Central memory CD8-positive, alpha-beta T cell (primary cell): Measurements from ENCODE around the gene CASKIN1.
A peak's percentile ranks its signal among the peaks of the same experiment; 100 is the strongest.
"Not testable (repeated sequence)": the region's sequence is repeated elsewhere in the genome, so short reads cannot be mapped to it uniquely, and the experiment has no call there.

ENCODE experiments used
- ATAC-seq: fragments of 150-1000 bp; cut with Tn5 transposase; replicated peaks from 2 replicates; pipeline ENCODE4 v1.10.0; 2022; ENCODE audit warnings: mild to moderate bottlenecking, moderate FRiP score, moderate number of reproducible peaks; ENCODE audit not compliant: poor library complexity, severe bottlenecking; ENCODE audit errors: extremely low read depth
- DNase-seq, 2 donors: peaks; one replicate each; pipeline ENCODE4 v3.0.0; 2021; ENCODE audit warnings: low spot score in 2 of 2
- H3K27ac Mint-ChIP-seq: one replicate; pipeline ENCODE4 v1.8.0; 2022; ENCODE audit warnings: low read depth, mild to moderate bottlenecking, moderate library complexity, mixed read lengths
- H3K27me3 Mint-ChIP-seq: one replicate; pipeline ENCODE4 v1.8.0; 2022; ENCODE audit warnings: mixed read lengths
- H3K36me3 Mint-ChIP-seq: one replicate; pipeline ENCODE4 v1.8.0; 2022; ENCODE audit warnings: mild to moderate bottlenecking, moderate library complexity, mixed read lengths; ENCODE audit not compliant: insufficient read depth
- H3K4me1 Mint-ChIP-seq: one replicate; pipeline ENCODE4 v1.8.0; 2022; ENCODE audit warnings: mixed read lengths
- H3K4me3 Mint-ChIP-seq: one replicate; pipeline ENCODE4 v1.8.0; 2022; ENCODE audit warnings: mild to moderate bottlenecking, moderate library complexity, mixed read lengths
- H3K9me3 Mint-ChIP-seq: one replicate; pipeline ENCODE4 v1.8.0; 2022; ENCODE audit warnings: mixed read lengths

Gene CASKIN1

GRCh38 chr16:2196162-2196980 lies at the start of gene CASKIN1:
TSS of gene CASKIN1 (minus strand) at chr16:2196605. CDS start at chr16:2196432, 173 bp downstream.
- Mint-ChIP-seq H3K4me1 (no peaks in the 10 kb centered on the region), H3K9me3 (no peaks in the 10 kb centered on the region), H3K36me3 (peaks cover 1% of the 10 kb centered on the region), H3K4me3 (peak within 1 kb of the TSS; percentile 66), H3K27ac (no peak within 1 kb of the TSS), H3K27me3 (peaks cover 35% of the 10 kb centered on the region)
- no peak for DNase-seq
- ATAC-seq, result peak; percentile 27

GRCh38 chr16:2244926-2245795 lies 48.8 kb upstream of the CASKIN1 start:
- no peaks in the 10 kb centered on the region for H3K9me3 Mint-ChIP-seq
- no peak for DNase-seq
- no peaks in the 10 kb centered on the region for H3K4me1 Mint-ChIP-seq
- no peak overlapping the region for H3K27ac Mint-ChIP-seq
- no peak for ATAC-seq
- H3K4me3 Mint-ChIP-seq, result no peak overlapping the region
- H3K36me3 Mint-ChIP-seq, result peaks cover 4% of the 10 kb centered on the region
- no peaks in the 10 kb centered on the region for H3K27me3 Mint-ChIP-seq

GRCh38 chr16:2244301-2244700 lies 47.9 kb upstream of the CASKIN1 start:
- no peak overlapping the region for H3K27ac Mint-ChIP-seq
- no peak overlapping the region for H3K4me3 Mint-ChIP-seq
- ATAC-seq, result no peak
- H3K9me3 Mint-ChIP-seq, result no peaks in the 10 kb centered on the region
- no peaks in the 10 kb centered on the region for H3K27me3 Mint-ChIP-seq
- DNase-seq, result no peak
- H3K36me3 Mint-ChIP-seq, result peaks cover 5% of the 10 kb centered on the region
- H3K4me1 Mint-ChIP-seq, result no peaks in the 10 kb centered on the region

- Mint-ChIP-seq H3K4me1 (no peaks in the 10 kb centered on the region), H3K9me3 (no peaks in the 10 kb centered on the region), H3K4me3 (no peak overlapping the region), H3K36me3 (peaks cover 6% of the 10 kb centered on the region), H3K27me3 (no peaks in the 10 kb centered on the region), H3K27ac (no peak overlapping the region)
- DNase-seq, result no peak
- no peak for ATAC-seq
These were observed 47.4 kb upstream of the CASKIN1 start for GRCh38 chr16:2243781-2244180.

- H3K27ac Mint-ChIP-seq, result no peak overlapping the region
- peaks cover 6% of the 10 kb centered on the region for H3K36me3 Mint-ChIP-seq
- no peaks in the 10 kb centered on the region for H3K4me1 Mint-ChIP-seq
- H3K9me3 Mint-ChIP-seq, result no peaks in the 10 kb centered on the region
- H3K4me3 Mint-ChIP-seq, result no peak overlapping the region
- no peak for DNase-seq
- ATAC-seq, result no peak
- no peaks in the 10 kb centered on the region for H3K27me3 Mint-ChIP-seq
These were observed 46.7 kb upstream of the CASKIN1 start for GRCh38 chr16:2243031-2243528.

- no peaks in the 10 kb centered on the region for H3K4me1 Mint-ChIP-seq
- peaks cover 6% of the 10 kb centered on the region for H3K36me3 Mint-ChIP-seq
- no peaks in the 10 kb centered on the region for H3K27me3 Mint-ChIP-seq
- no peak overlapping the region for H3K4me3 Mint-ChIP-seq
- ATAC-seq (no peak), DNase-seq (no peak)
- no peaks in the 10 kb centered on the region for H3K9me3 Mint-ChIP-seq
- no peak overlapping the region for H3K27ac Mint-ChIP-seq
These were observed 46.2 kb upstream of the CASKIN1 start for GRCh38 chr16:2242598-2242997.

- ATAC-seq, H3K27me3 Mint-ChIP-seq, H3K4me1 Mint-ChIP-seq, H3K4me3 Mint-ChIP-seq, DNase-seq, H3K27ac Mint-ChIP-seq, H3K9me3 Mint-ChIP-seq, H3K36me3 Mint-ChIP-seq: not testable (repeated sequence)
These were observed 43.9 kb upstream of the CASKIN1 start for GRCh38 chr16:2240331-2240730.

GRCh38 chr16:2238838-2239675 lies 42.7 kb upstream of the CASKIN1 start:
- Mint-ChIP-seq H3K27ac (no peak overlapping the region), H3K36me3 (peaks cover 3% of the 10 kb centered on the region), H3K4me3 (no peak overlapping the region), H3K27me3 (no peaks in the 10 kb centered on the region), H3K9me3 (no peaks in the 10 kb centered on the region), H3K4me1 (no peaks in the 10 kb centered on the region)
- ATAC-seq (no peak), DNase-seq (no peak)

- Mint-ChIP-seq H3K27ac (no peak overlapping the region), H3K27me3 (no peaks in the 10 kb centered on the region), H3K4me1 (no peaks in the 10 kb centered on the region), H3K4me3 (no peak overlapping the region), H3K36me3 (peaks cover 3% of the 10 kb centered on the region), H3K9me3 (no peaks in the 10 kb centered on the region)
- DNase-seq (no peak), ATAC-seq (no peak)
These were observed 41.9 kb upstream of the CASKIN1 start for GRCh38 chr16:2238150-2238837.

GRCh38 chr16:2237493-2238149 lies 41.2 kb upstream of the CASKIN1 start:
- no peak for DNase-seq
- ATAC-seq, result no peak
- no peaks in the 10 kb centered on the region for H3K4me1 Mint-ChIP-seq
- no peak overlapping the region for H3K4me3 Mint-ChIP-seq
- no peak overlapping the region for H3K27ac Mint-ChIP-seq
- H3K36me3 Mint-ChIP-seq, result peaks cover 5% of the 10 kb centered on the region
- no peaks in the 10 kb centered on the region for H3K9me3 Mint-ChIP-seq
- no peaks in the 10 kb centered on the region for H3K27me3 Mint-ChIP-seq

- ATAC-seq, result no peak
These were observed 40.7 kb upstream of the CASKIN1 start for GRCh38 chr16:2237102-2237482.

More at GRCh38 chr16:2237102-2237482, 40.7 kb upstream of the CASKIN1 start:
- no peak overlapping the region for H3K27ac Mint-ChIP-seq
- no peak overlapping the region for H3K4me3 Mint-ChIP-seq
- peaks cover 7% of the 10 kb centered on the region for H3K36me3 Mint-ChIP-seq
- H3K27me3 Mint-ChIP-seq, result no peaks in the 10 kb centered on the region
- no peaks in the 10 kb centered on the region for H3K4me1 Mint-ChIP-seq
- DNase-seq, result no peak
- no peaks in the 10 kb centered on the region for H3K9me3 Mint-ChIP-seq
